ENCODE data around the gene MESP1. TPM values are rescaled to one million over a fixed set of nuclear protein-coding genes. Genes with fewer than 3 reads are reported as not detected.

The MESP1 gene
- total and polyA plus RNA-seq, 3 donors from 2014 or later: 2.5 to 6.0 (median 5.7) TPM

GRCh38 chr15:89749054-89749453 is 2.0 kb downstream of the MESP1 start:
- intact Hi-C loops (cut with DNase I; ENCODE audit: low total_unique reads): no loop called here
- TF ChIP-seq CTCF (IDR thresholded peaks at IDR 0.05) (no peak), POLR2A (IDR thresholded peaks at IDR 0.05) (no peak)
- no peak for DNase-seq
- no peaks in the 10 kb centered on the region for H3K9me3 ChIP-seq
- 76 to 92% methylated on average over 6 to 7 of the region's 7 CpGs for WGBS, 2 donors
- peaks cover 10% of the 10 kb centered on the region for H3K4me1 ChIP-seq
- no peak overlapping the region for H3K4me3 ChIP-seq
- H3K27me3 ChIP-seq: no peaks in the 10 kb centered on the region
- no peaks in the 10 kb centered on the region for H3K36me3 ChIP-seq (ENCODE audit: low read depth, missing control alignments)
- no peak overlapping the region for H3K27ac ChIP-seq

GRCh38 chr15:89747708-89748682 is 3.1 kb downstream of the MESP1 start:
- intact Hi-C loops (cut with DNase I; ENCODE audit: low total_unique reads): no loop called here
- Histone ChIP-seq H3K36me3 (ENCODE audit: low read depth, missing control alignments) (no peaks in the 10 kb centered on the region), H3K9me3 (no peaks in the 10 kb centered on the region), H3K4me1 (peaks cover 10% of the 10 kb centered on the region), H3K27ac (no peak overlapping the region), H3K27me3 (no peaks in the 10 kb centered on the region), H3K4me3 (no peak overlapping the region)
- TF ChIP-seq POLR2A (IDR thresholded peaks at IDR 0.05) (no peak), CTCF (IDR thresholded peaks at IDR 0.05) (no peak)
- 71 to 78% methylated on average over 26 to 28 of the region's 28 CpGs for WGBS, 2 donors
- no peak for DNase-seq

GRCh38 chr15:89746386-89746780 is 4.7 kb downstream of the MESP1 start:
- H3K27me3 ChIP-seq: no peaks in the 10 kb centered on the region
- H3K4me3 ChIP-seq: no peak overlapping the region
- 78 to 91% methylated on average over 9 of the region's 9 CpGs for WGBS, 2 donors
- intact Hi-C loops (cut with DNase I; ENCODE audit: low total_unique reads): no loop called here
- no peaks in the 10 kb centered on the region for H3K36me3 ChIP-seq (ENCODE audit: low read depth, missing control alignments)
- H3K4me1 ChIP-seq: peaks cover 9% of the 10 kb centered on the region
- DNase-seq: no peak
- no peaks in the 10 kb centered on the region for H3K9me3 ChIP-seq
- no peak overlapping the region for H3K27ac ChIP-seq
- no peak for TF ChIP-seq CTCF (IDR thresholded peaks at IDR 0.05)
- TF ChIP-seq POLR2A (IDR thresholded peaks at IDR 0.05): no peak

- intact Hi-C loops (cut with DNase I; ENCODE audit: low total_unique reads): no loop called here
- Histone ChIP-seq H3K27me3 (no peaks in the 10 kb centered on the region), H3K27ac (no peak overlapping the region), H3K4me3 (no peak overlapping the region), H3K9me3 (no peaks in the 10 kb centered on the region), H3K36me3 (ENCODE audit: low read depth, missing control alignments) (no peaks in the 10 kb centered on the region), H3K4me1 (peaks cover 6% of the 10 kb centered on the region)
- no peak for DNase-seq
- TF ChIP-seq POLR2A (IDR thresholded peaks at IDR 0.05): no peak
- 0 to 89% methylated on average over 1 of the region's 1 CpG for WGBS, 2 donors
Observed at GRCh38 chr15:89745768-89746167, 5.3 kb downstream of the MESP1 start.

DNA sequence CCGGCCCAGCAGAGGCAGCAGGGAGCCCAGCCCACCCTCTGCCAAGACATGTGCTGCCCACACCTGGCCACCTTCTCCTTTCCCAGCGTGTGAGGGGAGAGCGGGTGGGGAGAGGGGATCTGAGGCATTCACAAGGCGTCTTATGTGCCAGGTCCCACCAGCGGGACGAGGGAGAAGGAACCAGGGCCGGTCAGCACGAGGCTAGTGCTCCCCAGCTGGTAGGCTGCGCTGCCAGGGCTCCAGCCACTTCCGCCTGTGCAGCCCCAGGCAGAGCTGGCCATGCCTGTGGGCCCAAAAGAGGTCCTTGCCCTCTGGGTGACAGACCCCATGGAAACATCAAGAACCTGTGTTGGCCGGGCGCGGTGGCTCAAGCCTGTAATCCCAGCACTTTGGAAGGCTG is 5.9 kb downstream of the MESP1 start:
- no peak overlapping the region for H3K27ac ChIP-seq
- no peaks in the 10 kb centered on the region for H3K9me3 ChIP-seq
- intact Hi-C loops (cut with DNase I; ENCODE audit: low total_unique reads): no loop called here
- no peak overlapping the region for H3K4me3 ChIP-seq
- H3K27me3 ChIP-seq: no peaks in the 10 kb centered on the region
- H3K36me3 ChIP-seq (ENCODE audit: low read depth, missing control alignments): no peaks in the 10 kb centered on the region
- DNase-seq: no peak
- peaks cover 6% of the 10 kb centered on the region for H3K4me1 ChIP-seq
- WGBS, 2 donors: 74 to 91% methylated on average over 3 to 13 of the region's 13 CpGs
- no peak for TF ChIP-seq CTCF (IDR thresholded peaks at IDR 0.05)
- TF ChIP-seq POLR2A (IDR thresholded peaks at IDR 0.05): no peak

Measured in testis (tissue), 3 donors.